Measurements from ENCODE around the gene FCN1.
A peak's percentile ranks its signal among the peaks of the same experiment; 100 is the strongest.

The FCN1 gene

DNA sequence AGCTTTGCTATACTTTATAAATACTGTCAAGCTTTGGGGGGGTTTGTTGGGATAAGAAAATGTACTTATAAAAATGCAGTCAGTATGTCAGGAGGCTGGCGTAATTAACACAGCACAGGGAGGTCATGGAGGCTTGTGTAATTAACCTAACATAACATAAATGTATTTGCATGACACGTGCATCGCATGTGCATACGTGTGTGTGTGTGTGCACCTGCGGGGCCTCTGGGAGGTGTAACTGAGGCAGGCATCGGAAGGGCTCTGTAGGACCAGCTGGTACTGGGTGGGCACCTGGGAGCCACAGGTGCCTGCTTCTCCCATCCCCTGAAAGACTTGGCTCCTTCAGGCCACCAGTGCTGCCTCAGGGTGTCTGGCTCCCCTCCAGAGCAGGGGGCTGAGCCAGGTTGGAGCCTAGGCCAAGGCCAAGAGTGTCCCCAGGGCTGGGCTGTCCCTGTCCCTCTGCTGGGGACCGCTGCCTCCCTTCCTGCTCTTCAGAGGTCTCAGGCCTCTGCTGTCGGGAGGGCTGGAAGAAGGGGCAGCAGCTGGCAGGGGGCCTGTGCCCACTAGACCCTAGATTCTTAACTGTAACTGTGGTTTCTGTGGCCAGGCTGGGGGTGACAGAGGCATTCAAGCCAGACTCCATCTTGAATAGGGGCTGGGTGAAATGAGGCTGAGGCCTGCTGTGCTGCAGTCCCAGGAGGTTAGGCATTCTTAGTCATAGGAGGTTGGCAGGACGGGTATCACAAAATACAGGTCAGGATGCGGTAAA lies 28.1 kb downstream of the FCN1 start:
- no peak for DNase-seq

DNA sequence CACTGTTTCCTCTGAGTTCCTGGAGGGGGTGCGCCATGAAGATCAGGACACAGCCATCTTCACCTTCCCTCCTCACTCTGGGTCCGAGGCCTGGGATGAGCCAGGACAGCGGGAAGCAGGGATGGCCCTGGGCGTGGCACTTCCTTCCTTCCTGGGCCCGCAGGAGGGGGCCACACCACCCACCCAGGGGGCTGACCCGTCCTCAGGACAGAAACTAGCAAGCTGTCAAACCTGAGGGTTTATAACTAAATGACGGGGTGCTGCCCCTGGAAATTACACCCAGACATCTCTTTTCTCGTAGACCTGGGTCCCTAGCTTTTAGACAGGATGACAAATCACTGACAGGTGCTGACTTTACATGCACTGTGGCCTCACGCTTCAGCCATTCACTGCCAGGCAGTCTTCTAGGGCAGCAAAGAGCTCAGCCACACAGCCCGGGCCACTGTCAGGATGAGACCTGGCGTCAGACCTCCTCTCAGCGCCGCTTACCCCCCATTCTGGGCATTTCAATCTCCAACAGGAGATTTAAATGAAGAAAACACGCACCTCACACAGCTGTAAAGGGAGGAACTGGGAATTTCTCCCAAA lies 29.0 kb downstream of the FCN1 start:
- DNase-seq, result no peak

DNA sequence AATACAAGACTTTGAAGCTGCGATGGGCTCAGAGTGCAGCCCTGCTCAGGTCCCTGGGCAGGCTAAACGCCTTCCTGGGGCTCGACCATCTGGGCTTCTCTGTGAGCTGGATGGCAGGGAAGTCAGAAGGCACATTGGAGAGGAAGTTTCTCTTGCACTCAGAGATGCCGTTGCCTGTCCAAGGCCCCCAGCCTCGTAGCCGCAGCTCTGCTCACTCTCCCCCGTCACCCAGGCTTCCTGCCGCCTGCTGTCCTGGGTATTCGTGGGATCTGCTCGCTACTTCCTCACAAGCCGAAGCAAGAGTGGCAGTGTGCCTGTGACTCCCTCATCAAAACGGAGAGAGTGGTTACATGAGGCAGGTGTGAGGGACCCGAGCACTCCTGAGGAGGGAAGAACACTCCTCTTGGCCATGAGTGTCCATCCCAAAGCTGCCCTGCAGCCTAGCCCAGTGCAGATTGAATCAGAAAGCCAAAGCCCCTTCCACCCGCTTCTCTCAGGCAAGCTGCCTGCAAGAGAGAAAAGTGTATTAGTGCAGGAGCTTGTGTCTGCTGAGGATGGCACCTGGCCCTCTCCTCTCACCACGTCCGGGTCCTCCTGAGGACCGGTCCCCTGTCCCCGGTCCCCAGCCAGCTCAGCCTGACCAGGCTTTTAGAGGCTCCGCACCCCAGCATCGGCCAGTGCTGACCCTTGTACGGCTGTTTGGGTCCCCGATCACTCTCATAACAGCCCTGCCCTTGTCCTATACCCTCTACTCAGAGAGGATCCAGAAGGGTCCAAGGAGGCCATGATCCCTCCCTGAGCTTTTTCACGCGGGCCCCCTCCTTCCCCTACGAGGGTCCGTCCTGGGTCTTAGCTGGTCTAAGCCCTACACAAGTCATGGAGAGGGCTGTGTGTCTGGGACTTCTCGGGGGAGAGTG lies 29.8 kb downstream of the FCN1 start:
- no peak for DNase-seq

DNA sequence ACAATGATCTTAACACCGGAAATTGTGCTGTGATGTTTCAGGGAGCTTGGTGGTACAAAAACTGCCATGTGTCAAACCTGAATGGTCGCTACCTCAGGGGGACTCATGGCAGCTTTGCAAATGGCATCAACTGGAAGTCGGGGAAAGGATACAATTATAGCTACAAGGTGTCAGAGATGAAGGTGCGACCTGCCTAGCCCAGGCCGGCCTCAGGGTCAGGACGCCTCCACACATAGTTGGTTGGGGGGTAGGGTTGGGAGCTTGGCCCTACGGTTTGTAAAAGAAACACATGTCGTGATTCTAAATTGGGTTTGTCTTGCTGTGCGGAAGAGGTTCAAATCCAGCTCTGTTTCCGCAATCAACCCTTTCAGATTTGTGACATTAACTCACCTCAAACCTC lies 30.5 kb downstream of the FCN1 start:
- DNase-seq, result no peak

DNA sequence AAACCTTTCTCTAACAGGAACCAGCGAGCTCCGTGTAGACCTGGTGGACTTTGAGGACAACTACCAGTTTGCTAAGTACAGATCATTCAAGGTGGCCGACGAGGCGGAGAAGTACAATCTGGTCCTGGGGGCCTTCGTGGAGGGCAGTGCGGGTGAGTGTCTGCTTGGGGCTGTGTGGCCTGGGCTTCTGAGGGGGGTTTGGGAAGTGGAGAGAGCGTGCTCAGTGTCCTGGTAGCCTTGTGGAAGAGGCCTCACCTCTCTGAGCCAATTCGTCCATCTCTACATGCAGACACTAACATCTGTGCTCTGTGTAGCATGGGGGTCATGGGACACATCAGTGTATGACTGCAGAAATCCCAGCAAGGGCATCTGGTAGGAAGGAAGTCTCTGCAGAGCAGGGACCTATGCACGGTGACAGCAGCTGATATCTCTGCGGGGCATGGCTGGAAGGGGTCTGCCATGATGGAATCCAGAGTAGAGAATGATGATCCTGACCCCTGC lies 31.2 kb downstream of the FCN1 start:
- no peak for DNase-seq

DNA sequence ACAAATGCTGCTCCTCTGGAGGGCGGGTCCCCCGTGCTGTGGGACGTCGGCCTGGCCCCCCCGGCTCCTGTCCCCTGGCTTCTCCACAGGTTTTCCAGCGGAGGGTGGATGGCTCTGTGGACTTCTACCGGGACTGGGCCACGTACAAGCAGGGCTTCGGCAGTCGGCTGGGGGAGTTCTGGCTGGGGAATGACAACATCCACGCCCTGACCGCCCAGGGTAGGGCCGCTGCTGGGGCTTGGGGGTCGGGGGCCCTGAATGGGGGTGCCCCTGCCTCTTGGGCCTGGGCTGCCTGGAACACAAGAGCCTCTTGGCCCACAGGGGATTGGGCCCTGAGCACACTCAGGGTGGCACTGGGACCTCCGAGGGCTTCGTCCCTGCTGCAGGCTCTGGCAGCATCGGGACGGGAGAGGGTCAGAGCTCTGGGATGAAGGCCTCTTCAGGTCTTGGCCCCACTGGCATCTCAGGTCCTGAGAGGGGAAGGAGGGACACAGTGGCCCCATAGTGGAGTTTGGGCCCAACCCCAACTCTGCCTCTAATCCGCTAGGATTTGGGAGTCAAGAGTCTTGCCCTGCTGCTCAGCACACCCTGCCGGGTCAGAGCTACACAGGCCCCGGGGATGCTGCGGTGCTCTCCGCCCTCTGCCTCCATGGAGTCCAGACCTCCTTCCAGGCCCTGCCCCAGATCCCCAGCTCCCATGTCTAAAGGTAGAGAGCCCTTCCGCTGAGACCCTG lies 31.9 kb downstream of the FCN1 start:
- DNase-seq, result no peak

DNA sequence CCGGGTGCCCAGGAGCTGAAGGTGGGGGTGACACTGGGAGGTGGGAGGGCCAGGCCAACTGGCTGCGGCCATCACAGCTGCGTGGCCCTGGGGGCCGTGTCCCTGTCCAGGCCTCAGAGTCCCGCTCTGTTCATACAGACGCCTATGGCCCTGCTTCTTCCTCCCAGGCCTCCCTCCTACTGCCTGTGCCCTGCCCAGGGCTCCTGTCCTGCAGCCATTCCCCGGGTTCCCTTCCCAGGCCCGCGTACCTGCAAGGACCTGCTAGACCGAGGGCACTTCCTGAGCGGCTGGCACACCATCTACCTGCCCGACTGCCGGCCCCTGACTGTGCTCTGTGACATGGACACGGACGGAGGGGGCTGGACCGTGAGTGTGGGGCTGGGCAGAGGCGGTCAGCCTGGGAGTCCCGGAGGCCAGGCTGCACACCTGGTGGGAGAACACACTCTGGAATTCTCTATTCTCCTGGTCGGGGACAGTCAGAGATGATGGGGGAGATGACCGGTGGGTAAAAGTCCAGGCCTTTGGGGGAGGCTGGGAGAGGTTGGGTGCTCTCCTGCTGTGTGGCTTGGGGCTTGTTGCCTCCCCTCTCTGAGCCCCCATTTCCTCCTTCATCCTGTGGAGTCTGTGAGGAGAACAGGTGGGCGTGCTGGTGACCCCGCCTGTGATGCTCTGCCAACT lies 32.6 kb downstream of the FCN1 start:
- no peak for DNase-seq

DNA sequence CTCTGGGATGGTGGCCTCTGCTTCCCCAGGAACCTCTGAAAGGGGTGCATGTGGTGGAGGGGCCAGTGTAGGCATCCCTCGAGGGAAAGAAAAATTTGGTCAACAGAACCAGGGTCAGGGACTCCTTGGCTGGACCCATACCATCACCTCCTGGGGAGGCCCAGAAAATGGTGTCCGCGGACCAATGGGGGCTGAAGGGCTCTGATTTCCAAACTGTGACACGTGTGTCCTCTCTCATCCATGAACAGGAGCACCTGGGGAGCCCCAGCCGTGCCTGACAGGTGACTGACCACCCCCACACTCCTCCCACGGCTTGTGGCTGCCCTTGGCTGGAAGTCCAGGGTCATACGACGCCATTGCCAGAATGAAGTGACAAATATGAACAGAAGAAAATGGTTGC lies 33.2 kb downstream of the FCN1 start:
- DNase-seq, result no peak

DNA sequence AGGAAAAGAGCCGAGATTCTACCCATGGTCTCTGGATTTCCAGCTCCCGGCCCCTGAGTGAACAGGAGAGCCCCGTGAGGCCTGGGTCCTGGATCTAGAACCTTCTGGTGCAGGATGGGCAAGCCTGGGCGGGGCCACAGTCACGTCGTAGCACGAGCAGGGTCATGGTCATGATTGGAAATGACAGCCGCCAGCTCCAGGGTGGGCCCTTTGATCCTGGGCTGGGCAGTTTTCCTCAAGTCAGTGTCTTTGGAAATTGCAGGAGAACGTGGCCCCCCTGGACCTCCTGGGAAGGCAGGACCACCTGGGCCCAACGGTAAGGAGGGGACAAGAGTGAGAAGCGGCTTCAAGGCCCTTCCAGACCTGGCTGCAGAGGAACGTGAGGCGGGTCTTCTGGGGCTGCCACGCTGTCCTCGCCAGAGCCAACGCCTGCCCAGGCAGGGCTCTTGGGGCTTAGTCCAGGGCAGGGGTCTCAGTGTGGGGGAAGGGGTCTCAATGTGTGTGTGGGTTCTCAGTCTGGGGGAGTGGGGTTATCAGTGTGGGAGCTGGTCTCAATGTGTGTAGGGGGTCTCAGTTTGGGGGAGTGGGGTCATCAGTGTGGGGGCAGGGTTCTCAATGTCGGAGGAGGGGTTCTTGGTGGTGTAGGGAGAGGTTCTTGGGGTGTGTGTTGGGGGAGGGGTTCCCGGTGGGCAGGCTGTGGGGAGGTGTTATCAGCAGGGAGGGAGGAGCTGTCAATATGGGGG lies 34.5 kb downstream of the FCN1 start:
- no peak for DNase-seq

DNA sequence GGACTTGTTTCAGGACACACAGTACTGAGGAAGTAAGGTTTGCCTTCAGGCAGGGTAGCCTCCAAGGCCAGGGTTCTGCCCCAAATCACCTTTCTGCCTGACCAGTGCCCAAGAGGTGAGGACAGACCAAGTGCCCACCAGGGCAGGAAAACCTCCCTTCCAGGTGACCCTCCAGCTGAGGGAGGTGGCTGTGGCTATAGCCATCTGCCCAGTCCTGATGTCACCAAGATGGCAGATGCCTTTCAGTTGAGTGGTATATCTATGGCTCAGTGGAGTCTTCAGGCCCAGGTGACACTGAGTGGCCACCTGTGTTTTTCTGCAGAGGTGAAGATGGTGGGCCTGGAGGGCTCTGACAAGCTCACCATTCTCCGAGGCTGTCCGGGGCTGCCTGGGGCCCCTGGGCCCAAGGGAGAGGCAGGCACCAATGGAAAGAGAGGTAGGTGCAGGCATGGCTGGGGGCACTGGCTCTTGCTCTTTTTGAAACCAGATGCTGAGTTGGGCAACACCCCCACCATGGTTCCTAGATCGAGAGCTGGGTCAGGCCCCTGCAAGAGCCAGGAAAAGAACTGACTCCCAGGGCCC lies 35.4 kb downstream of the FCN1 start:
- no peak for DNase-seq

DNA sequence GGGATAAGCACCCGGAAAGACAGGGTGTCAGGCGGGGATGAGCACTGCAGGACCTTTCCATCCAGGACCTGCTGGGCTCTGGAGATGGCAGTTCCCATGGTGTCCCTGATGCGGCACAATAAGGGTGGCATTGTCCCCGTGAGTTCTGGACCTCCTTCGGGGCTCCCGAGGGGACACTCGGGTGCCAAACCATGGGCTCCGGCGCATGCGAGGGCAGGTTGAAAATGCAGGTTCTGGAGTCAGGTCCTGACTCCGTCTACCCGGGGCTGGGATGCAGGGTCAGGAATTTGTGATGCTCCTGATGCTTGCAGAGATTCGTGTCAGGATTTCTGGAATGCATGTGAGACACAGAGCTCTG lies 36.4 kb downstream of the FCN1 start:
- DNase-seq, result no peak

DNA sequence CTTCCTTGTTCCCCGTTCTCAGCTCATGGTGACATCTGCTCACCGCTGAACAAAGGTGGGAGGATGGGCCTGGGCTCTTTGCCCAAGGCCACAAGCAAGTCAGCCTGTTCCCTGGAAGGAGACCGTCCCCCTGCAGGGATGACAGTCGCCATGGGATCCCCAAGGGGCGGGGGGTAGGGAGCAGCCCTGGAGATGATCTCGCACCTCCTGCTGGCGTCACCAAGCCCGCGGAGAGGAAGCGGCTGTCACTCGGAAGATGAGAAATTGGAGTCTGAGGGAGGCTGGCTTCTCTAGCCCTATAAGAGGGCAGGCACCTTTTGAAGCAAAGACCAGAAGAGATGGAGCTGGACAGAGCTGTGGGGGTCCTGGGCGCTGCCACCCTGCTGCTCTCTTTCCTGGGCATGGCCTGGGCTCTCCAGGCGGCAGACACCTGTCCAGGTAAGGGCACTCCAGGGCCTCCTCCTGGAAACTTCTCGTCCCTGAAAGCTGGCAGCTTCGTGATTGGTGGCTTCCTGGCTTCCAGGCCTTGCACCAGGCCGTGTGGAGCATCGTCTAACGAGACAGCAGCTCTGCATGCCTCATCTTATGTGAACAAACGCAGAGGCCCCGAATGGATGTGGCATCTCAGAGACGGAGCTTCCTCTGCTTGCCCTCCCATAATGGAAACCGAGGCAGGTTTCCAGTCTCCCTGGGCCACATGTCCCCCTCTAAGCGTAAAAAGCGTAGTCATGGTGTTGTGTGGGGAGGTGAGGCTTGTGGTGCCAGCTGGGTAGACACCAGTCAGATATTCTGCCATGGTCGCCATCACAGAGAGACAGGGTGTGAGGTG lies 37.0 kb downstream of the FCN1 start, which contains the start of gene FCN2:
Gene FCN2 (plus strand): TSS at position 327 of the 829 bp plus-strand sequence. CDS start 12 bp downstream, at position 339.
- peak; percentile 18 for DNase-seq

DNA sequence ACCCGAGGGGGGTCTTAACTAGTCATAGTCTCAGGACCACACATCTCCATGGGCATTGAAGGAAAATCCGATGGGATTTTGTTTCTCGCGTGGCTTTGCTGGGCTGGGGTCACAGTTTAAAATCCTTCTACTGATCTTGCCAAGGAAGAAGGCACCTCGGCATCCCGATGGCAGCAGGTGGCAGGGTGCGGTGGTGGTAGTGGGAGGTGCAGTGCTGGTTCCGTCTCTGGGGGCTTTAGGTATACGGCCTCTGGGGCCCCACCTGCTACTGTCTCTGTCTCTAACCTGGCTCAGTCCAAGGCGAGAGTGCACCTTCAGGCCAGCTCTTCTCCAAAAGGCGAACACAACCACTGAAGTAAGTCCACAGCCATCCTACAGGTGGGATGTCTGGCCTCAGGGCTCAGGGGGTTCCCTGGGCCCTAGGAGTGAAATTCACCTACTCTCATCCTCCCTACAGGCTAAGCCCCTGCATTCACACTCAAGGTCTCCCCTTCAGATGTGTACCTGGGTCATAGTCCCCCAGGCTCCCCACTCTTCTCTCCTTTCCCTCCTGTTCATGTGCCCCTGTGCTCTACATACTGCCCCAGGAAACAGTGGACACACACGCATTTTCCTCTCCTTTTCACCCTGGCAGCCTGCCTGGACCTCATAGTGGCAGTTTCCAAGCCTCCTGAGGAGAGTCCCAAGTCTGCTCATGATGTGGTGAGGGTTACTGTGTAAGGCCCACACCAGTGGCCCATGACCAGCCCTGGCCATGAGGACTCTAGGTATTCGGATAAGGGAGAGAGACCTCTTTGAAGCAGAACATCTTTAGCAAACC lies 37.8 kb downstream of the FCN1 start:
- no peak for DNase-seq

DNA sequence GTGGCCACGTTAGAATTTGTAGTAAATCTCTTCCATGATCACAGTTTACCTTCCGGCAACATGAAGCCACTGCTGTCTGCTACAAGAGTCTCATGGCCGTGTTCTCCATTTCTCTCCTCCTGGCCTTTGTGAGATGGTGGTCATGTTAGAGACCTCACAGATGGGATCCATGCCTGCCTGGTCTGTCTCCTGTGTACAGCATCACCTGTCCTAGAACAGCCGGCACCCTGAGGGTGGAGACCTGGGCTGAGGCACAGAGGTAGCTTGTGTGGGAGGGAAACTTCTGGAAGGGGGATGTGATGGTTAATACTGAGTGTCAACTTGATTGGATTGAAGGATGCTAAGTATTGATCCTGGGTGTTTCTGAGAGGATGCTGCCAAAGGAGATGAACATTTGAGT lies 40.2 kb downstream of the FCN1 start:
- DNase-seq, result no peak

DNA sequence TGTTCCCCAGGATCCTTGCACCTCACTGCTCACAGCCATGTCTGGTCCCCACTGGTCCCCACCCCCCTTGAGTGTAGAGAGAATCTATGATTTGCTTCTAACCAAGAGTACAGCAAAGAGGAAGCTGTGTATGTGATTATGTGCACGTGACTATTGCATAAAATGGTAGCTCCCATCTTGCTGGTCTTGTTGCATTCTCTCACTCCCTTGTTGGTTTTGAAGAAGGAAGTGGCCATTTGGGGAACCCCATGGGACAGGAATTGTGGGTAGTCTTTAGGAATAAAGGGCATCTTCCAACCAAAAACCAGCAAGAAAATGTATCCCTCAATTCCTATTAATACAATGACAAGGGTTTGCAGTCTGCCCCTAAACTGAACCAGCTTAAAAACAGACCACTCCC lies 42.3 kb downstream of the FCN1 start:
- DNase-seq, result no peak

DNA sequence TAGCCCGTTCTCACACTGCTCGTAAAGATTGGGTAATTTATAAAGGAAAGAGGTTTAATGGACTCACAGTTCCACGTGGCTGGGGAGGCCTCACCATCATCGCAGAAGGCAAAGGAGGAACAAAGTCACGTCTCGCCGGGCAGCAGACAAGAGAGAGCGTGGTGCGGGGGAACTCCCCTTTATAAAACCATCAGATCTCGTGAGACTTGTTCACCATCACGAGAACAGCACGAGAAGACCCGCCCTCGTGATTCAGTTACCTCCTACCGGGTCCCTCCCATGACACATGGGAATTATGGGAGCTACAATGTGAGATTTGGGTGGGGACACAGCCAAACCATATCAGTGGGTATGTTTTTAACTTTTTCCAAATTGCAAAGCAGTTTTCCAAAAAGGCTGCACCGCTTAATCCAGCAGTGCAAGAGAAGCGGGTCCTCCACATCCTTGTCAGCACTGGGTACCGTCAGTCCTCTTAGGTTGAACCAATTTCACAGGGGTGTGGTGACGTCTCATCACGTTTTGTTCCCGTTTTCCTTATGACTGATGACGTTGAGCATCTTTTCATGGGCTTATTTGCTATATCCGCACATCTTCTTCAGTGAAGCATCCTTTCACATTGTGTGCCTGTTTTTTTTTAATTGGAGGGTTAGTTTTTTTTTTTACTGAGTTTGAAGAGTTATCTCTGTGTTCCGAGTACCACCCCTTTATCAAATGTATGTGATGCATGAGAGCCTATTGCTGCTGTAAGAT lies 45.1 kb downstream of the FCN1 start:
- no peak for DNase-seq

DNA sequence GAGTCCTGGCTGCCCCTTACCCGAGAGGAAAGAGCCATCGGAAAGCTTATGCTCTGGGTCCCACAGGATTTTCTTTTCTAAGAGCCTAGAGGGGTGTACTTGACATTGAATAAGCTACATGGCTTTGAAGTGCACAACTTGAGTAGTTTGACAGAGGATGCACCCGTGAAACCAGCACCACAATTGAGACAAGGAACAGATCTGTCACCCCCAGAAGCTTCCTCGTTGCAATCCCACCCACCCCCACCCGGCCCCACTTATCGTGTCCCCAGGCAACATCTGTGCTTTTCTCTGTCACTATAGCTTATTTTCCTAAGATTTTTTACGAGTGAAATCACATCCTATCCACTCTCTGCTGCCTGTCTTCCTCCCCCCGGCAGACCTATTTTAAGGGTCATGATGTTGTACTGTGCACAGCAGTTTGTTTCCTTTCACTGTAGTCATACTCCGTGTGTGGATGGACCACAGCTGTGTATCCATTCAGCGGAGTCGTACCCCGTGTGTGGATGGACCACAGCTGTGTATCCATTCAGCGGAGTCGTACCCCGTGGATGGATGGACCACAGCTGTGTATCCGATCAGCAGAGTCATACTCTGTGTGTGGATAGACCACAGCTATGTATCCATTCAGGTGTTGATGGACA lies 45.9 kb downstream of the FCN1 start:
- DNase-seq, result no peak
